Adrenal gland (tissue), 5 donors: Measurements from ENCODE around the gene KRTAP1-3.
"Not testable (repeated sequence)": the region's sequence is repeated elsewhere in the genome, so short reads cannot be mapped to it uniquely, and the experiment has no call there.

Experiments used
- CTCF ChIP-seq, 6 experiments: fragments of 450-650 bp in 4 of 6; fragments of 200-600 bp in 2 of 6; sonication (generic) in 1 of 6; IDR thresholded peaks; 1 replicate in 5 of 6; 2 replicates in 1 of 6; pipeline versions ENCODE4 v1.5.1 to v1.8.0; 2016 to 2021; ENCODE audit warnings: antibody characterized with exemption in 6 of 6, mild to moderate bottlenecking in 2 of 6, moderate library complexity in 1 of 6
- POLR2A ChIP-seq, 2 donors: fragments of 450-650 bp; IDR thresholded peaks; one replicate each; pipeline ENCODE4 v1.6.1; 2017; ENCODE audit warnings: antibody characterized with exemption in 2 of 2, mild to moderate bottlenecking in 2 of 2, moderate library complexity in 1 of 2
- donor health status: DM: no; HTN: no; CAD: no.

GRCh38 chr17:41046735-41047465 lies 12.2 kb upstream of the KRTAP1-3 start, which contains the start of gene KRTAP2-1:
- not testable (repeated sequence) for TF ChIP-seq CTCF, POLR2A (IDR thresholded peaks at IDR 0.05)
